ENCODE results near the gene DMBX1.

DNA sequence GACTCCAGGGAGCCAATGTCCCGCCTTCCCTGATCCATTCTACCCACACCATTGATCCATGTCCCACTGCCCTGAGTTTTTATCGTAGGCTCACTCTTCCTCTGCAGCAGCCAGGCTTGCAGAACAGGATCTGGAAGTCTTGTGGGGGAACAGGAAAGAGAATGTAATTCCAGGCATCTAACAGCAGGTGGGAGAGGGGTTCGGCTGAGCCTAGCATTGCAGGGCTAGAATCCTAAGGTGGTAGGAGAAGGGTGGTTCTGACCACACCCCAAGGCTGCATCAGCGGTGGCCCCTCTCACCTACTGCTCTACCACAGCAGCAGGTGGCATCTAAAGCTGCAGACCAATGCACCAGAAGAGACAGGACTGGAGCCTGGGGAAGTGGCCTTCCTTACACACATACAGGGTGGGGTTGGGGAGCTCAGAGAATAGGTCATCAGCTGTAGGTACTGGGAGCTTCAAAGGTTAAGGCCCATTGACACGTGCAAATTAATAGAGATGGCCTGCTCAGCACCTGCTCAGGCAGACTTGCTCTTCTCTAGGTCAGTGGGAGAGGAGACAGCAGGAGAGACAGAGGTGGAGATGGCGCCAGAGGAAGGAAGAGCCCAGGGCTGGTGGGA lies 41.3 kb downstream of the DMBX1 start:
- TF ChIP-seq, protein P1, sequence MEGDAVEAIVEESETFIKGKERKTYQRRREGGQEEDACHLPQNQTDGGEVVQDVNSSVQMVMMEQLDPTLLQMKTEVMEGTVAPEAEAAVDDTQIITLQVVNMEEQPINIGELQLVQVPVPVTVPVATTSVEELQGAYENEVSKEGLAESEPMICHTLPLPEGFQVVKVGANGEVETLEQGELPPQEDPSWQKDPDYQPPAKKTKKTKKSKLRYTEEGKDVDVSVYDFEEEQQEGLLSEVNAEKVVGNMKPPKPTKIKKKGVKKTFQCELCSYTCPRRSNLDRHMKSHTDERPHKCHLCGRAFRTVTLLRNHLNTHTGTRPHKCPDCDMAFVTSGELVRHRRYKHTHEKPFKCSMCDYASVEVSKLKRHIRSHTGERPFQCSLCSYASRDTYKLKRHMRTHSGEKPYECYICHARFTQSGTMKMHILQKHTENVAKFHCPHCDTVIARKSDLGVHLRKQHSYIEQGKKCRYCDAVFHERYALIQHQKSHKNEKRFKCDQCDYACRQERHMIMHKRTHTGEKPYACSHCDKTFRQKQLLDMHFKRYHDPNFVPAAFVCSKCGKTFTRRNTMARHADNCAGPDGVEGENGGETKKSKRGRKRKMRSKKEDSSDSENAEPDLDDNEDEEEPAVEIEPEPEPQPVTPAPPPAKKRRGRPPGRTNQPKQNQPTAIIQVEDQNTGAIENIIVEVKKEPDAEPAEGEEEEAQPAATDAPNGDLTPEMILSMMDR (IDR thresholded peaks at IDR 0.05), result no peak
- TF ChIP-seq POLR2AphosphoS5 (IDR thresholded peaks at IDR 0.05) (no peak), POLR2A (IDR thresholded peaks at IDR 0.05) (no peak)
